ENCODE data around the gene LRRC23. TPM values are rescaled to one million over a fixed set of nuclear protein-coding genes. Genes with fewer than 3 reads are reported as not detected.
A peak's percentile ranks its signal among the peaks of the same experiment; 100 is the strongest.

The LRRC23 gene
- total and polyA plus RNA-seq, 9 of the 15 experiments (the other 6 are each of a cell fraction or from before 2014, with no cell fraction given), result 2.2 to 7.0 (median 3.0) TPM

DNA sequence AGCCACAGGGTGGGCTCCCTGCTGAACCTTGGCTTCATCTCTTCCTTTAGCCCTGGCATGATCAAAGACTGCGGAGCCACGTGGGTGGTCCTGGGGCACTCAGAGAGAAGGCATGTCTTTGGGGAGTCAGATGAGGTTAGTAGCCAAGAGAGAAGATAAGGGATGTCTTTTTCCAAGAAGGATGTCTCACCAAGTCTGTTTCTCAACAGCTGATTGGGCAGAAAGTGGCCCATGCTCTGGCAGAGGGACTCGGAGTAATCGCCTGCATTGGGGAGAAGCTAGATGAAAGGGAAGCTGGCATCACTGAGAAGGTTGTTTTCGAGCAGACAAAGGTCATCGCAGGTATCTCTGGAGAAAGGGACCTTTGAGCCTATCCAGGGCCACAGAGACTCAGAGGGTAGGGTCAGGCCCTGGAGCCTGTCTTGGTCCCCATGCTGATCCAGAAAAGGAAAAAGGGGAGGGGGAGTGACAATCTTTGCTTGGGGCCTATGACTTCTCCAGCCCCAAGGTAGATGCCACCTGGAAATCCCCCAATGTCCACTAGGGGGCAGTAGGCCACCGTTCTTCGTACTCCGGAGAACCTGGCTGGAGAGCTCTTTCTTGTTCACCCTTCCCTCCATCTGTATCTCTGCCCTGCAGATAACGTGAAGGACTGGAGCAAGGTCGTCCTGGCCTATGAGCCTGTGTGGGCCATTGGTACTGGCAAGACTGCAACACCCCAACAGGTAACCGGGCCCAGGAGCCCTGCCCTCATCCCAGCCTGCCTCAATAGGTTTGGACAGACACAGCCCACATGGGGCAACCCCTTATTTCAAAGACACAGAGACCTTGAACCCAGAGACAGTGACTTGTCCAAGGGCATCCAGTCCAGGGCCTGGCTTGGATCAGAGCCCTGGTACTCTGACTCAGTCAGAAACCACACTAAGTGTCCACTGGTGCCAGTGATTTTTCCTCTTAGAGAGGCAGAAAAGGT lies 35.3 kb upstream of the LRRC23 start (continued):
- TF ChIP-seq, protein P1, sequence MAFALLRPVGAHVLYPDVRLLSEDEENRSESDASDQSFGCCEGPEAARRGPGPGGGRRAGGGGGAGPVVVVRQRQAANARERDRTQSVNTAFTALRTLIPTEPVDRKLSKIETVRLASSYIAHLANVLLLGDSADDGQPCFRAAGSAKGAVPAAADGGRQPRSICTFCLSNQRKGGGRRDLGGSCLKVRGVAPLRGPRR (CRISPR knock-in tag; IDR thresholded peaks at IDR 0.05), result no peak
- TF ChIP-seq, protein P2, sequence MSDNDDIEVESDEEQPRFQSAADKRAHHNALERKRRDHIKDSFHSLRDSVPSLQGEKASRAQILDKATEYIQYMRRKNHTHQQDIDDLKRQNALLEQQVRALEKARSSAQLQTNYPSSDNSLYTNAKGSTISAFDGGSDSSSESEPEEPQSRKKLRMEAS (CRISPR knock-in tag; IDR thresholded peaks at IDR 0.05), result peak; percentile 20; the same call in 1 of the 2 replicates
- TF ChIP-seq YBX1 (IDR thresholded peaks at IDR 0.05) (no peak), ELF4 (CRISPR knock-in tag; IDR thresholded peaks at IDR 0.05) (no peak), CREBBP (IDR thresholded peaks at IDR 0.05; ENCODE audit: low read depth, low read length) (no peak), TCFL5 (CRISPR knock-in tag; conservative IDR thresholded peaks at IDR 0.05) (no peak), NR2F6 (CRISPR knock-in tag; IDR thresholded peaks at IDR 0.05) (no peak), NCOA1 (IDR thresholded peaks at IDR 0.05; ENCODE audit: low read depth) (no peak), U2AF2 (optimal IDR thresholded peaks at IDR 0.05; ENCODE audit: low read depth, low read length) (no peak), CBFB (CRISPR knock-in tag; IDR thresholded peaks at IDR 0.05) (no peak), MCM3 (IDR thresholded peaks at IDR 0.05) (no peak), XRCC5 (IDR thresholded peaks at IDR 0.05; ENCODE audit: low read depth, low read length) (0 out of 2 replicates have a peak, but pooled peaks have one; percentile 32), RCOR1 (IDR thresholded peaks at IDR 0.05; ENCODE audit: borderline replicate concordance in 1 of 2, low read depth in 2 of 2, low read length in 2 of 2) (peak in 1 of 2 experiments; percentile 55; a peak in 1 of 4 replicates), MXI1 (IDR thresholded peaks at IDR 0.05; ENCODE audit: low read depth, low read length) (no peak), HDAC2 (IDR thresholded peaks at IDR 0.05) (peak; percentile 31; the same call in 1 of the 2 replicates)
- TF ChIP-seq, protein P3, sequence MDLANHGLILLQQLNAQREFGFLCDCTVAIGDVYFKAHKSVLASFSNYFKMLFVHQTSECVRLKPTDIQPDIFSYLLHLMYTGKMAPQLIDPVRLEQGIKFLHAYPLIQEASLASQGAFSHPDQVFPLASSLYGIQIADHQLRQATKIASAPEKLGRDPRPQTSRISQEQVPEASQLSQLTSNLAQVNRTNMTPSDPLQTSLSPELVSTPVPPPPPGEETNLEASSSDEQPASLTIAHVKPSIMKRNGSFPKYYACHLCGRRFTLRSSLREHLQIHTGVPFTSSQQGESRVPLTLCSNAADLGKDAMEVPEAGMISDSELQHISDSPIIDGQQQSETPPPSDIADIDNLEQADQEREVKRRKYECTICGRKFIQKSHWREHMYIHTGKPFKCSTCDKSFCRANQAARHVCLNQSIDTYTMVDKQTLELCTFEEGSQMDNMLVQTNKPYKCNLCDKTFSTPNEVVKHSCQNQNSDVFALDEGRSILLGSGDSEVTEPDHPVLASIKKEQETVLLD (IDR thresholded peaks at IDR 0.05), result no peak
- TF ChIP-seq, protein P4, sequence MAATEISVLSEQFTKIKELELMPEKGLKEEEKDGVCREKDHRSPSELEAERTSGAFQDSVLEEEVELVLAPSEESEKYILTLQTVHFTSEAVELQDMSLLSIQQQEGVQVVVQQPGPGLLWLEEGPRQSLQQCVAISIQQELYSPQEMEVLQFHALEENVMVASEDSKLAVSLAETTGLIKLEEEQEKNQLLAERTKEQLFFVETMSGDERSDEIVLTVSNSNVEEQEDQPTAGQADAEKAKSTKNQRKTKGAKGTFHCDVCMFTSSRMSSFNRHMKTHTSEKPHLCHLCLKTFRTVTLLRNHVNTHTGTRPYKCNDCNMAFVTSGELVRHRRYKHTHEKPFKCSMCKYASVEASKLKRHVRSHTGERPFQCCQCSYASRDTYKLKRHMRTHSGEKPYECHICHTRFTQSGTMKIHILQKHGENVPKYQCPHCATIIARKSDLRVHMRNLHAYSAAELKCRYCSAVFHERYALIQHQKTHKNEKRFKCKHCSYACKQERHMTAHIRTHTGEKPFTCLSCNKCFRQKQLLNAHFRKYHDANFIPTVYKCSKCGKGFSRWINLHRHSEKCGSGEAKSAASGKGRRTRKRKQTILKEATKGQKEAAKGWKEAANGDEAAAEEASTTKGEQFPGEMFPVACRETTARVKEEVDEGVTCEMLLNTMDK (IDR thresholded peaks at IDR 0.05; ENCODE audit: borderline replicate concordance, insufficient read depth, low read depth, low read length, poor library complexity, severe bottlenecking), result peak; percentile 78
- TF ChIP-seq, protein P5, sequence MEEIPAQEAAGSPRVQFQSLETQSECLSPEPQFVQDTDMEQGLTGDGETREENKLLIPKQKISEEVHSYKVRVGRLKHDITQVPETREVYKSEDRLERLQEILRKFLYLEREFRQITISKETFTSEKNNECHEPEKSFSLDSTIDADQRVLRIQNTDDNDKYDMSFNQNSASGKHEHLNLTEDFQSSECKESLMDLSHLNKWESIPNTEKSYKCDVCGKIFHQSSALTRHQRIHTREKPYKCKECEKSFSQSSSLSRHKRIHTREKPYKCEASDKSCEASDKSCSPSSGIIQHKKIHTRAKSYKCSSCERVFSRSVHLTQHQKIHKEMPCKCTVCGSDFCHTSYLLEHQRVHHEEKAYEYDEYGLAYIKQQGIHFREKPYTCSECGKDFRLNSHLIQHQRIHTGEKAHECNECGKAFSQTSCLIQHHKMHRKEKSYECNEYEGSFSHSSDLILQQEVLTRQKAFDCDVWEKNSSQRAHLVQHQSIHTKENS (CRISPR knock-in tag; IDR thresholded peaks at IDR 0.05), result no peak
- TF ChIP-seq, protein P6, sequence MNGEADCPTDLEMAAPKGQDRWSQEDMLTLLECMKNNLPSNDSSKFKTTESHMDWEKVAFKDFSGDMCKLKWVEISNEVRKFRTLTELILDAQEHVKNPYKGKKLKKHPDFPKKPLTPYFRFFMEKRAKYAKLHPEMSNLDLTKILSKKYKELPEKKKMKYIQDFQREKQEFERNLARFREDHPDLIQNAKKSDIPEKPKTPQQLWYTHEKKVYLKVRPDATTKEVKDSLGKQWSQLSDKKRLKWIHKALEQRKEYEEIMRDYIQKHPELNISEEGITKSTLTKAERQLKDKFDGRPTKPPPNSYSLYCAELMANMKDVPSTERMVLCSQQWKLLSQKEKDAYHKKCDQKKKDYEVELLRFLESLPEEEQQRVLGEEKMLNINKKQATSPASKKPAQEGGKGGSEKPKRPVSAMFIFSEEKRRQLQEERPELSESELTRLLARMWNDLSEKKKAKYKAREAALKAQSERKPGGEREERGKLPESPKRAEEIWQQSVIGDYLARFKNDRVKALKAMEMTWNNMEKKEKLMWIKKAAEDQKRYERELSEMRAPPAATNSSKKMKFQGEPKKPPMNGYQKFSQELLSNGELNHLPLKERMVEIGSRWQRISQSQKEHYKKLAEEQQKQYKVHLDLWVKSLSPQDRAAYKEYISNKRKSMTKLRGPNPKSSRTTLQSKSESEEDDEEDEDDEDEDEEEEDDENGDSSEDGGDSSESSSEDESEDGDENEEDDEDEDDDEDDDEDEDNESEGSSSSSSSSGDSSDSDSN (IDR thresholded peaks at IDR 0.05; ENCODE audit: borderline replicate concordance in 1 of 2, low read depth in 2 of 2, low read length in 2 of 2), result no peak
